Astrocyte of the spinal cord (primary cell): Measurements from ENCODE around the gene PDXP.

Experiments
- DNase-seq: peaks from one replicate; pipeline ENCODE4 v3.0.0; 2011; ENCODE audit warnings: low read depth, low spot score
- H3K4me3 ChIP-seq: 2 replicates; pipeline ENCODE4 v1.5.1; 2011; ENCODE audit warnings: low read depth, mild to moderate bottlenecking, low read length, moderate library complexity
- in situ Hi-C: cut with HindIII; loops from 2 replicates; pipeline ENCODE4 v1.10.0; 2017; ENCODE audit warnings: low sequenced_read_pairs
- TF ChIP-seq, protein P1 (sequence below): IDR thresholded peaks from 2 replicates; pipeline ENCODE4 v1.5.1; 2012; ENCODE audit warnings: low read depth, mild to moderate bottlenecking, low read length, inconsistent platforms

The PDXP gene

DNA sequence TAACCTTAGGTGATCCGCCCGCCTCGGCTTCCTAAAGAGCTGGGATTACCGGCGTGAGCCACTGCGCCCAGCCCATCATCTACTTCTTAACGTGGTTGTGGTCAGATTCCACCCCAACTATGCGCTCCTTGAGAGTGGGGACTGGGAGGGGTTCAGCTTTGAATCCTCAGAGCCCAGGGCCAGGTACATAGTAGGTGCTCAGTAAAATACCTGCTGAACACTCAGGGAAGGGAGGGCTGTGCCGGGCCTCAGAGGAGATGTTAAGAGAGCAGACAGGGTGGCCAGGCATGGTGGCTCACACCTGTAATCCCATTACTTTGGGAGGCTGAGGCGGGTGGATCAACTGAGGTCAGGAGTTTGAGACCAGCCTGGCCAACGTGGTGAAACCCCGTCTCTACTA is 15.7 kb downstream of the PDXP start:
- no peak overlapping the region for H3K4me3 ChIP-seq
- no peak for DNase-seq
- in situ Hi-C loops, result no loop called here
- TF ChIP-seq, protein P1, sequence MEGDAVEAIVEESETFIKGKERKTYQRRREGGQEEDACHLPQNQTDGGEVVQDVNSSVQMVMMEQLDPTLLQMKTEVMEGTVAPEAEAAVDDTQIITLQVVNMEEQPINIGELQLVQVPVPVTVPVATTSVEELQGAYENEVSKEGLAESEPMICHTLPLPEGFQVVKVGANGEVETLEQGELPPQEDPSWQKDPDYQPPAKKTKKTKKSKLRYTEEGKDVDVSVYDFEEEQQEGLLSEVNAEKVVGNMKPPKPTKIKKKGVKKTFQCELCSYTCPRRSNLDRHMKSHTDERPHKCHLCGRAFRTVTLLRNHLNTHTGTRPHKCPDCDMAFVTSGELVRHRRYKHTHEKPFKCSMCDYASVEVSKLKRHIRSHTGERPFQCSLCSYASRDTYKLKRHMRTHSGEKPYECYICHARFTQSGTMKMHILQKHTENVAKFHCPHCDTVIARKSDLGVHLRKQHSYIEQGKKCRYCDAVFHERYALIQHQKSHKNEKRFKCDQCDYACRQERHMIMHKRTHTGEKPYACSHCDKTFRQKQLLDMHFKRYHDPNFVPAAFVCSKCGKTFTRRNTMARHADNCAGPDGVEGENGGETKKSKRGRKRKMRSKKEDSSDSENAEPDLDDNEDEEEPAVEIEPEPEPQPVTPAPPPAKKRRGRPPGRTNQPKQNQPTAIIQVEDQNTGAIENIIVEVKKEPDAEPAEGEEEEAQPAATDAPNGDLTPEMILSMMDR, result no peak

DNA sequence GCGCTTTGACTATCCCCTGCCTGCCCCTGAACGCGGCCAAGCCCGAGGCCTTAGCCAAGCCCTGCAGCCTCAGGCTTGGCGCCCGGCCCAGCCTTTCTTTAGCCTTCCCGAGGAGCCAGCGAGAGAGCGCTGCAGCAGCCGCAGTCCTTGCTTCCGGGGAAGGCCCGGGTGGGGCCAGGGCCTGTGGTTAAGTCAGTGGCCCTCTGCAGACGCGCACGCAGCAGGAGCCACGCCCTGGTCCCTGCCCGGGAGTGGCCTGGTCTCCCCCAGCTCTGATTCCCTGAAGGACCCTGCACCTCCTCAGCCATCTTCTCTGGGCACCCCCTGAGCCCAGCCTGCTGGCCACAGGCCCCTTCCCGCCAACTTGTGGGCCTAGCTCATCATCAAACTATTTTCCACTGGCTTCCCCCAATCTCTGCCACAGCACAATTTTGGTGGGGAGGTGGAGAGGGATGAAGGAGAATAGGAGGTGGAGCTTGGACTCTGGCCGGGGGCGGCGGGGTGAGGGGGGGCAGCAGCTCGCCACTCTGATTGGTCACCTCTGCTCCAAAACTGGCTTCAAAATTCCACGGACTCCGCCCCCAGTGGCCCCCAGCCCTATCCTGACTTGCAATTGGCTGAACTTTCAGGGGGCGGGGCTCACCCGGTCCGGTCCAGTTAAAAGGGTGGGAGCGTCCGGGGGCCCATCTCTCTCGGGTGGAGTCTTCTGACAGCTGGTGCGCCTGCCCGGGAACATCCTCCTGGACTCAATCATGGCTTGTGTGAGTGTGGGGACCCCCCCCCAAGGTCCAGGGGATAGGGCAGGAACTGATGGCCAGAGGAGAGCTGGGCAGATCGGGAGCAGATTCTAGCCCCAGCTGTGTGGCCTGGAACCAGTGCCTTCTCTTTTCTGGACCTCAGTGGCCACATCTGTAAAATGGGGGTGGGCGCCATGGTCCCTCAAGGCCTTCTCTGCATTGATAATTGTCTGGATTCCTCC is 16.7 kb downstream of the PDXP start, which contains the start of gene LGALS1:
Gene LGALS1, plus strand, starts transcription at position 686 of the 979 bp plus-strand sequence. Its CDS starts 67 bp downstream, at position 753.
- TF ChIP-seq, protein P1, result peak; percentile 19
- in situ Hi-C loops, result no loop called here
- peak; percentile 99 for DNase-seq
- H3K4me3 ChIP-seq, result peak within 1 kb of the TSS; percentile 98

DNA sequence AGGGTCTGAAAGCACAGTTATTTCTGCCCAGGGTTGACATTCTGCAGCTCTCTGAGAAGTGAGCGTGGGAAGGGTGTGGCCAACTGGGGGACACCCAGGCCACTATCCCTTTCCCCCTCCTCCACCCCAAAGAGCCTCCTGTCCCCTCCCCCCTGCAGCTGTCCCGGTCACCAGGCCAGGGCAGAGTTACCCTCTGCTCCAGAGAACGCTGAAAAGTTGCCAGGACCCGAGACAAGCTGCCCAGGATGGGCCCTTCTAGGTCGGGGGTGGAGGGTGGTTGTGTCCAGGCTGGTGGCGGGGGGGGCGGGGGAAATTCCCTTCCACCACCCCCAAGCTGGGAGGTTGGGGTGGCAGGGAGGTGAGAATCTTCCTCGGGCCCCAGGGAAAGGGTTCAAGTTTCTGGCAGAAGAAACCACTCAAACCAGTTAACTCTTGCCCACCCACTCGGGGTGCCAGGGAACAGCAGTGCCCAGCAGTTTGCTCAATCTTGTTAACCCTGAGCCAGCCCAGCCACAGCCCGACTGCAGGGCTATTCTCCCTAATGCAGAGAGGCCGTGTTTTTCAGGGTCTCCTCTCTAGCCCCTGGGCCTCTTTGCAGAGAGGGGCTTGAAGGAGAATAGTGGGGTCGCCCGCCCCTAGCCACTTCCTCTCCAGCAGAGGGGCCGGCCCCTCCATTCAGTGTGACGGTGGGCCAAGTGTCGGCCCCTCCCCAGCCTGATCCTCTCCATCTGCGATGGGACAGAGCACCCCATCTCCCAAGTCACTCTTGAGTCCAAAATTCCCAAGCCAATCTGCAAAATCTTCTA is 17.6 kb downstream of the PDXP start:
- no peak for DNase-seq
- TF ChIP-seq, protein P1, result no peak
- H3K4me3 ChIP-seq, result peak overlapping the region; percentile 98
- in situ Hi-C loops, result no loop called here

DNA sequence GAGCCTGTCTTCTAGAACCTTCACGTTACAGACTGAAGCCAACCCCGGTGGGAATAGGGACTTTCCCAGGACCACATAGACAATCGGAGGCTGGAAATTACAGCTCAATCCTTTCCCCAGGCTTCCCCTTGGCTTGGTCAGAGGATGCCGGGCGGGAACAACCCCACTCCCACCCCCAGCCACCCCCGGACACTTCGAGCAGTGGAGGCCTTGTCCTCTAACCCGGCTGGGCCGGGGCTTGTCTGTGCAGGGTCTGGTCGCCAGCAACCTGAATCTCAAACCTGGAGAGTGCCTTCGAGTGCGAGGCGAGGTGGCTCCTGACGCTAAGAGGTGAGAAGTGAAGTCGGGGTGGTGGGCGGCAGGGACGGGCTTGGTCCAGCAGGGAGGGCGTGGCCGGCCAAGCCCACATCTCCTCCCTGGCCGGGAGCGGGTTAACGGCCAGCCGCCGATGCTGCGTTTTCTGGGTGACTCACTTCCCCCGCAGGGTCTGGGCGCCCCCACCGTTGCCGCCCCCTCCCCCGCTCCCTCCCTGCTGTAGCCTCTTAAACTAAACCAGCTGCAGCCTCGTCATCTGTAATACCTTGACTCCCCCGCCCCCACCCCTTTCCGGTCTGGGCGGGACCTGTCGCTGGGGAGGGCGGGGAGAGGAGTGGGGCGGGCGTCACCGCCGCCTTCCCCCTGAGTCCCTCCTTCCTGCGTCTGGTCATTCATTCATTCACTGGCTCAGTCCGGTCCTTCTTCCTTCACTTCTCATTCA is 18.4 kb downstream of the PDXP start:
- DNase-seq, result peak; percentile 99
- TF ChIP-seq, protein P1, result no peak
- peak overlapping the region; percentile 98 for H3K4me3 ChIP-seq
- in situ Hi-C loops, result no loop called here

DNA sequence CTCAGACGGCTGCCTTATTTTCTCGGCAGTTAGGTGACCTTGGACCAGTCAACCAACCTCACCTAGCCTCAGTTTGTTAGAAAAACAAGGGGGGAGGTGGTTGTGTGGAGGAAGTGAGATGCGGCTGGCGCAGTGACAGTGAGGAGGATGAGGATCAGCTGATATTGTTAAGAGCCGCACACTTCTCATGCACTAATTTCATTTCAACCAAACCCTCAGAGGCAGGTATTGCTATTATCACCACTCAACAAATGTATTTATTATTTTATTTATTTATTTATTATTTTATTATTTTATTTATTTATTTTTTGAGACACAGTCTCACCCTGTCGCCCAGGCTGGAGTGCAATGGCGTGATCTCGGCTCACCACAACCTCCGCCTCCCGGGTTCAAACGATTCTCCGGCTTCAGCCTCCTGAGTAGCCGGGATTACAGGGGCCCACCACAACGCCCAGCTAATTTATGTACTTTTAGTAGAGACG is 19.0 kb downstream of the PDXP start:
- TF ChIP-seq, protein P1, result no peak
- no peak for DNase-seq
- in situ Hi-C loops, result no loop called here
- H3K4me3 ChIP-seq, result peak overlapping the region; percentile 98

DNA sequence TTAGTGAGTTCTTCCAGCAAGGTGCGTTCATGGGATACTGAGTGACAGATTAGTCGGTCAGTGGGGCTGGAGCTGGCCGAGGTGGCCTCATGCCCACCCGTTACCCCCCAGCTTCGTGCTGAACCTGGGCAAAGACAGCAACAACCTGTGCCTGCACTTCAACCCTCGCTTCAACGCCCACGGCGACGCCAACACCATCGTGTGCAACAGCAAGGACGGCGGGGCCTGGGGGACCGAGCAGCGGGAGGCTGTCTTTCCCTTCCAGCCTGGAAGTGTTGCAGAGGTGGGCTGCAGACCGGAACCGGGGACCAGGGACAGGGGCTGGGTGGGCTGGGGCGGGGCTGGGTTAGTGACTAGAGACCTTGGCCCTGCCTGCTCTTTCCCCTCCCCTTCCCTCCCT is 19.8 kb downstream of the PDXP start:
- DNase-seq, result no peak
- in situ Hi-C loops, result no loop called here
- peak overlapping the region; percentile 98 for H3K4me3 ChIP-seq
- TF ChIP-seq, protein P1, result no peak
